ENCODE results near the gene CFH. TPM values are rescaled to one million over a fixed set of nuclear protein-coding genes. Genes with fewer than 3 reads are reported as not detected.

Gene CFH
- total and polyA plus RNA-seq, 2 donors (not counting 3 experiments of a cell fraction or from before 2014, with no cell fraction given), result 20.7 to 25.3 TPM

DNA sequence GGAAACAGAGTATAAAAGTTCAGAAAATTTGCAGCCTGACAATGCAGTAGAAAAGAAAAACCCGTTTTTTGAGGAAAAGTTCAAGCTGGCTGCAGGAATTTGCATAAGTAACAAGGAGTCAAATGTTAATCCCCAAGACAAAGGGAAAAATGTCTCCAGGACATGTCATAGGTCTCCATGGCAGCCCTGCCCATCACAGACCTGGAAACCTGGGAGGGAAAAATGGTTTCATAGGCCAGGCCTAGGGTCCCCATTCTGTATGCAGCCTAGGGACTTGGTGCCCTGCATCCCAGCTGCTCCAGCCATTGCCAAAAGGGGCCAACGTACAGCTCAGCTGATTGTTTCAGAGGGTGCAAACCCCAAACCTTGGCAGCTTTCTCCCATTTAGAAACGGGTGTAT is 40.0 kb upstream of the CFH start:
- H3K9me3 ChIP-seq (replicated peaks; ENCODE audit: control insufficient read depth, insufficient read depth, low read length), result no peaks in the 10 kb centered on the region
- FAIRE-seq (no peak), DNase-seq (ENCODE audit: low read depth, low spot score) (no peak)
- H4K20me1 ChIP-seq (replicated peaks; ENCODE audit: control insufficient read depth, extremely low read depth, insufficient read depth, low read length), result no peaks in the 10 kb centered on the region
- CTCF ChIA-PET, result interaction anchor here (1.3 kb wide), 1 partner anchor 239 kb away, joined by 3 read pairs; no protein-coding TSS in a partner anchor
- POLR2A ChIA-PET, result no interaction called here
- no peaks in the 10 kb centered on the region for H3K9me1 ChIP-seq (replicated peaks; ENCODE audit: control insufficient read depth, extremely low read depth, insufficient read depth, low read length)
- no peak overlapping the region for H3K4me2 ChIP-seq (ENCODE audit: insufficient read depth, low read length)
- peaks cover 10% of the 10 kb centered on the region for H3K4me1 ChIP-seq (ENCODE audit: control insufficient read depth, extremely low read depth, insufficient read depth, low read length)
- dilution Hi-C loops (cut with MboI; ENCODE audit: extremely low pct_ligation_motif_present, low sequenced_read_pairs) (no loop called here), intact Hi-C loops (cut with micrococcal nuclease) (no loop called here)
- H3K9ac ChIP-seq (replicated peaks; ENCODE audit: extremely low read depth, insufficient read depth, low read length), result no peak overlapping the region
- H3K4me3 ChIP-seq (replicated peaks in 1 of 3; ENCODE audit: insufficient read depth in 1 of 3, low read depth in 1 of 3, low read length in 3 of 3), result no peak overlapping the region
- no TSS peak for BruUV-seq (replicated peaks)
- H3K79me2 ChIP-seq (ENCODE audit: control insufficient read depth, insufficient read depth, low read length), result no peaks in the 10 kb centered on the region
- no peak overlapping the region for H3K27ac ChIP-seq (ENCODE audit: insufficient read depth, low read depth, low read length)
- TF ChIP-seq, protein P1, sequence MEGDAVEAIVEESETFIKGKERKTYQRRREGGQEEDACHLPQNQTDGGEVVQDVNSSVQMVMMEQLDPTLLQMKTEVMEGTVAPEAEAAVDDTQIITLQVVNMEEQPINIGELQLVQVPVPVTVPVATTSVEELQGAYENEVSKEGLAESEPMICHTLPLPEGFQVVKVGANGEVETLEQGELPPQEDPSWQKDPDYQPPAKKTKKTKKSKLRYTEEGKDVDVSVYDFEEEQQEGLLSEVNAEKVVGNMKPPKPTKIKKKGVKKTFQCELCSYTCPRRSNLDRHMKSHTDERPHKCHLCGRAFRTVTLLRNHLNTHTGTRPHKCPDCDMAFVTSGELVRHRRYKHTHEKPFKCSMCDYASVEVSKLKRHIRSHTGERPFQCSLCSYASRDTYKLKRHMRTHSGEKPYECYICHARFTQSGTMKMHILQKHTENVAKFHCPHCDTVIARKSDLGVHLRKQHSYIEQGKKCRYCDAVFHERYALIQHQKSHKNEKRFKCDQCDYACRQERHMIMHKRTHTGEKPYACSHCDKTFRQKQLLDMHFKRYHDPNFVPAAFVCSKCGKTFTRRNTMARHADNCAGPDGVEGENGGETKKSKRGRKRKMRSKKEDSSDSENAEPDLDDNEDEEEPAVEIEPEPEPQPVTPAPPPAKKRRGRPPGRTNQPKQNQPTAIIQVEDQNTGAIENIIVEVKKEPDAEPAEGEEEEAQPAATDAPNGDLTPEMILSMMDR (IDR thresholded peaks at IDR 0.05; ENCODE audit: extremely low read depth in 1 of 2, insufficient read depth in 1 of 2, low read depth in 1 of 2, low read length in 2 of 2), result no peak
- no peak for TF ChIP-seq POLR2A (IDR thresholded peaks at IDR 0.05; ENCODE audit: low read depth, low read length)
- no peak for TF ChIP-seq POLR2AphosphoS5 (IDR thresholded peaks at IDR 0.05; ENCODE audit: insufficient read depth, low read depth, low read length)
- TF ChIP-seq, protein P2, sequence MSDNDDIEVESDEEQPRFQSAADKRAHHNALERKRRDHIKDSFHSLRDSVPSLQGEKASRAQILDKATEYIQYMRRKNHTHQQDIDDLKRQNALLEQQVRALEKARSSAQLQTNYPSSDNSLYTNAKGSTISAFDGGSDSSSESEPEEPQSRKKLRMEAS (IDR thresholded peaks at IDR 0.05; ENCODE audit: insufficient read depth, insufficient read length), result no peak
- TF ChIP-seq JUN (IDR thresholded peaks at IDR 0.05; ENCODE audit: borderline replicate concordance, insufficient read depth, insufficient read length, low read depth), result no peak
- TF ChIP-seq GATA2 (IDR thresholded peaks at IDR 0.05; ENCODE audit: insufficient read depth, insufficient read length, low read depth, low read length), result no peak
- no peak for TF ChIP-seq MYC (IDR thresholded peaks at IDR 0.05; ENCODE audit: low read depth, low read length)
- TF ChIP-seq EZH2 (IDR thresholded peaks at IDR 0.05; ENCODE audit: borderline replicate concordance, low read depth, low read length, severe bottlenecking), result no peak
- no peak for TF ChIP-seq FOS (IDR thresholded peaks at IDR 0.05; ENCODE audit: borderline replicate concordance, insufficient read depth, low read length)
- no peaks in the 10 kb centered on the region for H3K27me3 ChIP-seq (ENCODE audit: control insufficient read depth in 2 of 2, insufficient read depth in 2 of 2, low read length in 2 of 2)
- no peaks in the 10 kb centered on the region for H3K36me3 ChIP-seq (ENCODE audit: control insufficient read depth in 2 of 2, extremely low read depth in 1 of 2, insufficient read depth in 2 of 2, low read length in 2 of 2)
- H2AFZ ChIP-seq (ENCODE audit: low read depth, low read length), result no peak overlapping the region

All from endothelial cell of umbilical vein (primary cell).